Pancreas (tissue), 10 donors: ENCODE results near the gene TMPRSS6. TPM values are rescaled to one million over a fixed set of nuclear protein-coding genes. Genes with fewer than 3 reads are reported as not detected.
A peak's percentile ranks its signal among the peaks of the same experiment; 100 is the strongest.

Experiments
- ATAC-seq, 4 donors: fragments of 200-7000 bp; cut with Tn5 transposase; one replicate each; pipeline versions ENCODE4 v1.8.0 to v1.9.1; 2020; ENCODE audit warnings: mild to moderate bottlenecking in 4 of 4, moderate library complexity in 4 of 4
- DNase-seq, 6 donors: peaks; one replicate each; pipeline ENCODE4 v3.0.0-alpha.2; 2020
- FAIRE-seq: peaks from 2 replicates; lab custom pipeline; 2012; peaks lifted over from hg19 to GRCh38; lab: Jason Lieb, UNC
- H3K27ac ChIP-seq, 4 donors: fragments of 200-600 bp; sonication (generic); 1 replicate in 3 of 4; 2 replicates in 1 of 4; pipeline versions ENCODE4 v1.5.0 to v1.8.0; 2020
- H3K27me3 ChIP-seq, 4 donors: fragments of 200-600 bp; one replicate each; pipeline ENCODE4 v1.8.0; 2021
- H3K36me3 ChIP-seq, 3 donors: fragments of 200-600 bp; sonication (generic) in 1 of 3; one replicate each; pipeline versions ENCODE4 v1.5.0 to v1.8.0; 2020 to 2021
- H3K4me1 ChIP-seq, 3 donors: fragments of 200-600 bp; one replicate each; pipeline ENCODE4 v1.8.0; 2021
- H3K4me3 ChIP-seq, 4 donors: fragments of 200-600 bp; sonication (generic) in 2 of 4; one replicate each; pipeline versions ENCODE4 v1.5.0 to v1.8.0; 2020 to 2021
- H3K9me3 ChIP-seq, 4 donors: fragments of 200-600 bp; one replicate each; pipeline ENCODE4 v1.8.0; 2021
- CTCF ChIP-seq, 4 donors: fragments of 200-600 bp; sonication (generic) in 3 of 4; IDR thresholded peaks; one replicate each; pipeline versions ENCODE4 v1.5.0 to v1.8.0; 2021; ENCODE audit warnings: antibody characterized with exemption in 4 of 4
- WGBS, 2 donors: extraction: QIAGEN DNeasy Blood & Tissue Kit; methylation state at CpG; one replicate each; pipeline ENCODE4 v1.1.7; 2013; 5-methylcytosine and 5-hydroxymethylcytosine counted together
- intact Hi-C, 3 donors: fragments of 100-400 bp; cut with DNase I; formaldehyde crosslinking; loops; one replicate each; pipeline versions ENCODE4 v1.11.1 to v1.14.2; 2022
- polyA plus RNA-seq, 2 donors: library from polyadenylated mRNA; stranded (reverse); fragments of 200-250 nt; gene quantifications; one replicate each; pipeline ENCODE4 v1.2.3, GENCODE V29; 2013
- total RNA-seq, 6 donors: library from RNA; stranded (reverse); fragmentation: NEBNext Ultra II Directional in 4 of 6; extraction: Animal tissue kit (Norgen Biotek cat#: 25700) in 4 of 6; gene quantifications; one replicate each; pipeline versions ENCODE4 v1.2.1 to v1.2.4, GENCODE V29; 2021 to 2023
- donor health status: healthy with polysubstance abuse.
- donor health status: DM: no; HTN: no; CAD: no; lungs with moderate emphysema.
- donor health status: DM: no; HTN: no; CAD: no.
- donor health status: control.
- donor health status: control.
- donor health status: Bipolar disorder and iron deficiency.
- donor health status: DM: yes; HTN: yes; CAD: no.
- donor health status: DM: no; HTN: no; CAD: no.
- donor health status: DM: no; HTN: no; CAD: no.
- donor health status: DM: yes; HTN: yes; CAD: no.

Gene TMPRSS6
- total and polyA plus RNA-seq, 8 donors = 0.13 to 3.1 (median 0.33) TPM

GRCh38 chr22:37064553-37064952, 45.0 kb downstream of the TMPRSS6 start:
- no peak for TF ChIP-seq CTCF (IDR thresholded peaks at IDR 0.05)
- no peaks in the 10 kb centered on the region for H3K4me1 ChIP-seq
- H3K36me3 ChIP-seq = no peaks in the 10 kb centered on the region
- no peak for FAIRE-seq
- H3K4me3 ChIP-seq = no peak overlapping the region
- peaks cover 0 to 10% (median 1%) of the 10 kb centered on the region in 4 donors for H3K27me3 ChIP-seq
- no peaks in the 10 kb centered on the region for H3K9me3 ChIP-seq
- no peak for ATAC-seq
- peak in 1 of 6 donors; percentile 30 for DNase-seq
- 73 to 86% methylated on average over 11 of the region's 11 CpGs for WGBS, 2 donors
- no peak overlapping the region for H3K27ac ChIP-seq
- intact Hi-C loops = no loop called here

GRCh38 chr22:37063431-37064420, 45.8 kb downstream of the TMPRSS6 start:
- 69 to 81% methylated on average over 27 to 28 of the region's 28 CpGs for WGBS, 2 donors
- FAIRE-seq (no peak), ATAC-seq (no peak), DNase-seq (peak in 1 of 6 donors; percentile 46)
- Histone ChIP-seq H3K36me3 (no peaks in the 10 kb centered on the region), H3K4me1 (no peaks in the 10 kb centered on the region), H3K9me3 (no peaks in the 10 kb centered on the region), H3K27me3 (peaks cover 0 to 7% (median 1%) of the 10 kb centered on the region in 4 donors), H3K4me3 (no peak overlapping the region), H3K27ac (no peak overlapping the region)
- intact Hi-C loops = no loop called here
- TF ChIP-seq CTCF (IDR thresholded peaks at IDR 0.05) = no peak

- intact Hi-C loops = no loop called here
- ATAC-seq = no peak
These were observed 46.7 kb downstream of the TMPRSS6 start for GRCh38 chr22:37062702-37063381.

DNA sequence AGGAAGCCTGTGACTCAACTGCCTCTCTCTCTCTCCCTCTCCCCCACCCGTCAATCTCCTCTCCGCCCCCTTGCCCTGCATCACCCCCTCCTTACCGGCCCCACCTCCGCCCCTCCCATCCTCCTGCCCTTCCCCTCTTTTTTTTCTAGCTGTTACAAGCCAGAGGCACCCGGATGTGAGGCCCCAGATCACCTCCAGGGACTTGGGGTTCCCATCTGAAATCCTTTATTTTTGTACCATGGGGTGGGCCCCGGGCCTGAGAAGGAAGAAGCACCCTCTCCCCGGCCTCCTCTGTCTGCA, 47.2 kb downstream of the TMPRSS6 start:
- TF ChIP-seq CTCF (IDR thresholded peaks at IDR 0.05) = no peak
- DNase-seq = no peak
- intact Hi-C loops = no loop called here
- no peaks in the 10 kb centered on the region for H3K4me1 ChIP-seq
- H3K4me3 ChIP-seq = no peak overlapping the region
- H3K9me3 ChIP-seq = no peaks in the 10 kb centered on the region
- no peaks in the 10 kb centered on the region for H3K27me3 ChIP-seq
- H3K36me3 ChIP-seq = no peaks in the 10 kb centered on the region
- 67 to 86% methylated on average over 7 of the region's 7 CpGs for WGBS, 2 donors
- no peak for ATAC-seq
- FAIRE-seq = no peak
- H3K27ac ChIP-seq = no peak overlapping the region

More at GRCh38 chr22:37062702-37063381, 46.7 kb downstream of the TMPRSS6 start:
- Histone ChIP-seq H3K4me3 (no peak overlapping the region), H3K9me3 (no peaks in the 10 kb centered on the region), H3K36me3 (no peaks in the 10 kb centered on the region), H3K27me3 (no peaks in the 10 kb centered on the region), H3K27ac (no peak overlapping the region), H3K4me1 (no peaks in the 10 kb centered on the region)
- 74 to 85% methylated on average over 14 to 15 of the region's 15 CpGs for WGBS, 2 donors
- DNase-seq = peak in 1 of 6 donors; percentile 58
- FAIRE-seq = no peak
- no peak for TF ChIP-seq CTCF (IDR thresholded peaks at IDR 0.05)
